HG03457 (cell line): Measurements from ENCODE around the gene CYB5D1.

Experiments
- ATAC-seq: cut with Tn5 transposase; IDR thresholded peaks from one replicate; pipeline ENCODE4 v1.9.1; 2021; ENCODE audit warnings: moderate number of reproducible peaks; ENCODE audit not compliant: unreplicated experiment

CYB5D1 gene

GRCh38 chr17:7833795-7834541 lies 23.8 kb upstream of the CYB5D1 start, which contains the start of gene KDM6B:
TSS of gene KDM6B (plus strand) at chr17:7834217. CDS start at chr17:7845555, 11,338 bp downstream.
- peak; percentile 26 for ATAC-seq

GRCh38 chr17:7834542-7834956 lies 23.3 kb upstream of the CYB5D1 start:
- ATAC-seq = no peak

GRCh38 chr17:7834957-7835813 lies 22.6 kb upstream of the CYB5D1 start:
- ATAC-seq = peak; percentile 38

- ATAC-seq = peak; percentile 17
Measured at GRCh38 chr17:7835814-7836595, 21.8 kb upstream of the CYB5D1 start.

GRCh38 chr17:7836596-7837407 lies 21.0 kb upstream of the CYB5D1 start:
- ATAC-seq = no peak

- no peak for ATAC-seq
Measured at GRCh38 chr17:7837408-7838088, 20.3 kb upstream of the CYB5D1 start.

GRCh38 chr17:7838090-7839075 lies 19.4 kb upstream of the CYB5D1 start:
- ATAC-seq = no peak

GRCh38 chr17:7839190-7839875 lies 18.5 kb upstream of the CYB5D1 start:
- no peak for ATAC-seq

GRCh38 chr17:7839876-7840261 lies 17.9 kb upstream of the CYB5D1 start:
- no peak for ATAC-seq

- ATAC-seq = no peak
Measured at GRCh38 chr17:7840441-7840840, 17.4 kb upstream of the CYB5D1 start.

- ATAC-seq = no peak
Measured at GRCh38 chr17:7840875-7841274, 16.9 kb upstream of the CYB5D1 start.

- no peak for ATAC-seq
Measured at GRCh38 chr17:7841396-7841914, 16.3 kb upstream of the CYB5D1 start.

GRCh38 chr17:7841915-7842379 lies 15.9 kb upstream of the CYB5D1 start:
- no peak for ATAC-seq

- no peak for ATAC-seq
Measured at GRCh38 chr17:7842380-7843256, 15.2 kb upstream of the CYB5D1 start.

- ATAC-seq = no peak
Measured at GRCh38 chr17:7843257-7843535, 14.6 kb upstream of the CYB5D1 start.

- ATAC-seq = no peak
Measured at GRCh38 chr17:7843536-7844291, 14.1 kb upstream of the CYB5D1 start.
